COLO668 (cell line): Measurements from ENCODE around the gene WNT1.

Source experiments
- DNase-seq: peaks from one replicate; lab custom pipeline; 2025; ENCODE audit not compliant: unreplicated experiment; lab: John Stamatoyannopoulos, UW

The WNT1 gene

GRCh38 chr12:48960834-48961233, 17.3 kb upstream of the WNT1 start:
- DNase-seq, result no peak

- DNase-seq, result no peak
Measured at GRCh38 chr12:48961331-48961730, 16.8 kb upstream of the WNT1 start.

- DNase-seq, result no peak
Measured at GRCh38 chr12:48961801-48962200, 16.3 kb upstream of the WNT1 start.

- DNase-seq, result no peak
Measured at GRCh38 chr12:48965298-48965838, 12.8 kb upstream of the WNT1 start.

GRCh38 chr12:48966177-48966895, 11.8 kb upstream of the WNT1 start:
- no peak for DNase-seq

- DNase-seq, result no peak
Measured at GRCh38 chr12:48967991-48968390, 10.1 kb upstream of the WNT1 start.

- DNase-seq, result no peak
Measured at GRCh38 chr12:48968467-48968866, 9.7 kb upstream of the WNT1 start.

GRCh38 chr12:48969160-48969771, 8.9 kb upstream of the WNT1 start:
- peak; percentile 32 for DNase-seq

- DNase-seq, result peak; percentile 50
Measured at GRCh38 chr12:48969833-48970701, 8.1 kb upstream of the WNT1 start.

GRCh38 chr12:48970702-48971334, 7.3 kb upstream of the WNT1 start:
- no peak for DNase-seq

GRCh38 chr12:48972213-48972951, 5.7 kb upstream of the WNT1 start:
- DNase-seq, result no peak

- no peak for DNase-seq
Measured at GRCh38 chr12:48972952-48973483, 5.1 kb upstream of the WNT1 start.

- no peak for DNase-seq
Measured at GRCh38 chr12:48973531-48973930, 4.6 kb upstream of the WNT1 start.

GRCh38 chr12:48973941-48974673, 4.0 kb upstream of the WNT1 start:
- DNase-seq, result no peak

- DNase-seq, result peak; percentile 63
Measured at GRCh38 chr12:48977290-48978281, 536 bp upstream of the WNT1 start.

- no peak for DNase-seq
Measured at GRCh38 chr12:48978741-48979601, 849 bp downstream of the WNT1 start.

- DNase-seq, result no peak
Measured at GRCh38 chr12:48979602-48980388, 1.7 kb downstream of the WNT1 start.
